K562 (cell line): ENCODE data around the gene KIAA1614. TPM values are rescaled to one million over a fixed set of nuclear protein-coding genes. Genes with fewer than 3 reads are reported as not detected.

Source experiments
- ATAC-seq: fragments of 200-7000 bp; cut with Tn5 transposase; 3 replicates; pipeline ENCODE4 v1.9.1; 2020; ENCODE audit warnings: moderate library complexity
- BruUV-seq: library from RNA; stranded (reverse); fragments of 400-500 nt; replicated peaks from 2 replicates; lab custom pipeline; 2021; lab: Mats Ljungman, UMichigan
- CTCF ChIA-PET: fragments of 300-600 bp; formaldehyde crosslinking; extraction: SDS; loops from one replicate; lab custom pipeline; 2021; ENCODE audit warnings: low intra/inter-chr PET ratio; lab: Yijun Ruan, JAX
- POLR2A ChIA-PET: fragments of 300-600, 350-650 bp; sonication (Branson Sonifier 250); formaldehyde crosslinking; extraction: SDS; loops from one replicate; lab custom pipeline; 2021; ENCODE audit warnings: antibody characterized with exemption, inconsistent platforms; lab: Yijun Ruan, JAX
- DNase-seq, 4 experiments: peaks; one replicate each; pipeline versions ENCODE4 v3.0.0 to v3.0.0-alpha.2; 2011 to 2018; ENCODE audit warnings: low spot score in 3 of 4, mixed read lengths in 3 of 4; ENCODE audit errors: extremely low read depth in 1 of 4
- FAIRE-seq: peaks from 2 replicates; lab custom pipeline; 2011; peaks lifted over from hg19 to GRCh38; lab: Jason Lieb, UNC
- H2AFZ ChIP-seq: 2 replicates; pipeline ENCODE4 v1.6.0; 2011; ENCODE audit warnings: low read depth, low read length, control low read depth, inconsistent platforms
- H3K27ac ChIP-seq: fragments of 200-600 bp; 3 replicates; pipeline ENCODE4 v1.8.0; 2011; ENCODE audit warnings: low read depth, mild to moderate bottlenecking, control low read depth, inconsistent platforms, low read length, moderate library complexity, mixed read lengths; ENCODE audit errors: extremely low read depth
- H3K27me3 ChIP-seq, 2 experiments: fragments of 300-600 bp in 1 of 2; 2 replicates in 1 of 2; 3 replicates in 1 of 2; pipeline versions ENCODE4 v1.6.0 to v1.8.0; 2011; ENCODE audit warnings: inconsistent platforms in 2 of 2, low read length in 2 of 2, mild to moderate bottlenecking in 1 of 2, mixed read lengths in 1 of 2, moderate library complexity in 1 of 2; ENCODE audit not compliant: control insufficient read depth in 2 of 2, insufficient read depth in 2 of 2
- H3K36me3 ChIP-seq: fragments of 300-600 bp; 3 replicates; pipeline ENCODE4 v1.8.0; 2011; ENCODE audit warnings: mild to moderate bottlenecking, low read length, inconsistent platforms; ENCODE audit not compliant: control insufficient read depth, insufficient read depth
- H3K4me1 ChIP-seq, 2 experiments: fragments of 200-600 bp in 1 of 2; replicated peaks in 1 of 2; 2 replicates in 1 of 2; 3 replicates in 1 of 2; pipeline versions ENCODE4 v1.5.1 to v1.8.0; 2011; ENCODE audit warnings: inconsistent platforms in 2 of 2, low read length in 2 of 2, mild to moderate bottlenecking in 1 of 2, mixed read lengths in 1 of 2, moderate library complexity in 1 of 2; ENCODE audit not compliant: control insufficient read depth in 2 of 2, insufficient read depth in 2 of 2
- H3K4me2 ChIP-seq: 2 replicates; pipeline ENCODE4 v1.6.1; 2011; ENCODE audit warnings: low read length, control low read depth, inconsistent platforms, mixed read lengths; ENCODE audit not compliant: insufficient read depth
- H3K4me3 ChIP-seq: fragments of 200-600 bp; sonication (generic), shearing (Covaris generic); 2 replicates; pipeline ENCODE4 v1.5.1; 2016; ENCODE audit warnings: control low read depth, inconsistent platforms
- H3K79me2 ChIP-seq: fragments of 200-600 bp; 3 replicates; pipeline ENCODE4 v1.8.0; 2011; ENCODE audit warnings: low read length, inconsistent platforms; ENCODE audit not compliant: control insufficient read depth, insufficient read depth
- H3K9ac ChIP-seq, 2 experiments: 2 replicates each; pipeline versions ENCODE4 v1.6.0 to v1.6.1; 2011; ENCODE audit warnings: low read depth in 2 of 2, low read length in 2 of 2, control low read depth in 1 of 2, inconsistent platforms in 1 of 2, mild to moderate bottlenecking in 1 of 2, mixed read lengths in 1 of 2; ENCODE audit not compliant: insufficient read depth in 1 of 2
- H3K9me1 ChIP-seq: one replicate; pipeline ENCODE4 v1.6.0; 2011; ENCODE audit warnings: inconsistent platforms, mild to moderate bottlenecking, low read length, moderate library complexity; ENCODE audit not compliant: control insufficient read depth, insufficient read depth
- H3K9me3 ChIP-seq: replicated peaks from 2 replicates; pipeline ENCODE4 v1.5.1; 2011; ENCODE audit warnings: low read depth, low read length, inconsistent platforms; ENCODE audit not compliant: control insufficient read depth, insufficient read depth
- H4K20me1 ChIP-seq: replicated peaks from 2 replicates; pipeline ENCODE4 v1.6.1; 2011; ENCODE audit warnings: low read length, inconsistent platforms, mixed read lengths; ENCODE audit not compliant: control insufficient read depth, insufficient read depth
- ASH1L ChIP-seq: fragments of 450-650 bp; IDR thresholded peaks from 2 replicates; pipeline ENCODE4 v1.6.1; 2018; ENCODE audit warnings: borderline replicate concordance, mild to moderate bottlenecking, low read depth; ENCODE audit not compliant: partially characterized antibody
- CXXC5 ChIP-seq: fragments of 250-450 bp; sonication (Bioruptor Pico); IDR thresholded peaks from 2 replicates; pipeline ENCODE4 v1.8.0; 2022; ENCODE audit warnings: inconsistent platforms, mild to moderate bottlenecking, moderate library complexity
- NBN ChIP-seq: fragments of 450-650 bp; IDR thresholded peaks from 2 replicates; pipeline ENCODE4 v1.6.1; 2016; ENCODE audit warnings: low read depth, mild to moderate bottlenecking
- NCOA6 ChIP-seq: fragments of 450-650 bp; IDR thresholded peaks from 2 replicates; pipeline ENCODE4 v1.6.1; 2017; ENCODE audit warnings: mild to moderate bottlenecking
- NFXL1 ChIP-seq: fragments of 450-650 bp; formaldehyde crosslinking; IDR thresholded peaks from 2 replicates; pipeline ENCODE4 v1.4.0; 2021; ENCODE audit warnings: mild to moderate bottlenecking
- PTTG1 ChIP-seq: fragments of 450-650 bp; IDR thresholded peaks from 2 replicates; pipeline ENCODE4 v1.6.1; 2016; ENCODE audit warnings: low read depth, mild to moderate bottlenecking, missing genetic modification characterization, missing compliant biosample characterization
- RBM14 ChIP-seq: fragments of 200-400 bp; formaldehyde crosslinking; IDR thresholded peaks from 2 replicates; pipeline ENCODE4 v1.6.1; 2018; ENCODE audit warnings: low read depth, mild to moderate bottlenecking, low read length, moderate library complexity, borderline replicate concordance; ENCODE audit not compliant: insufficient read depth
- XRCC4 ChIP-seq: IDR thresholded peaks from one replicate; pipeline ENCODE4 v1.6.1; 2011; ENCODE audit not compliant: insufficient read depth, insufficient read length; ENCODE audit errors: extremely low read depth
- ZNF41 ChIP-seq: fragments of 250-450 bp; sonication (Bioruptor Pico); conservative IDR thresholded peaks from 2 replicates; pipeline ENCODE4 v1.4.0; 2020; ENCODE audit warnings: mild to moderate bottlenecking
- ZNF830 ChIP-seq: fragments of 250-450 bp; sonication (Bioruptor Pico); IDR thresholded peaks from 2 replicates; pipeline ENCODE4 v1.5.0; 2021; ENCODE audit warnings: mild to moderate bottlenecking
- WGBS: fragments of 100-300 bp; shearing (Covaris generic); methylation state at CpG from one replicate; pipeline ENCODE4 v1.1.6; 2016; ENCODE audit warnings: low coverage, mixed read lengths; ENCODE audit not compliant: insufficient coverage; ENCODE audit errors: missing lambda C conversion rate; 5-methylcytosine and 5-hydroxymethylcytosine counted together
- in situ Hi-C: fragments of 300-500 bp; cut with MboI; formaldehyde crosslinking; loops from 4 replicates; pipeline ENCODE4 v1.15.0; 2018; ENCODE audit warnings: inconsistent platforms, mixed read lengths
- intact Hi-C: fragments of 100-400 bp; cut with micrococcal nuclease; formaldehyde crosslinking; loops from 2 replicates; pipeline ENCODE4 v1.14.2; 2022
- polyA plus RNA-seq, 8 experiments: library from polyadenylated mRNA; depleted of rRNA in 4 of 8; stranded (reverse) in 5 of 8; unstranded in 3 of 8; fragments of >200 nt; fragmentation: Nextera tagmentation in 2 of 8; fragmentation: Illumina TruSeq in 1 of 8; extraction: Ambion mirVana in 2 of 8; extraction: Trizol in 1 of 8; gene quantifications; 2 replicates each; pipeline versions ENCODE4 v1.2.1 to v1.2.3, GENCODE V29; 2011 to 2014; ENCODE audit warnings: inconsistent platforms in 1 of 8, missing spikeins in 1 of 8
- total RNA-seq, 7 experiments: library from RNA; depleted of rRNA in 6 of 7; stranded (reverse); fragments of >200 nt in 6 of 7; fragmentation: Illumina TruSeq in 2 of 7; extraction: Trizol in 2 of 7; gene quantifications; 2 replicates each; pipeline versions ENCODE4 v1.2.1 to v1.2.3, GENCODE V29; 2011 to 2021; ENCODE audit warnings: low replicate concordance in 1 of 7
- TF ChIP-seq, protein P1 (sequence below): fragments of 450-650 bp; IDR thresholded peaks from 2 replicates; pipeline ENCODE4 v1.6.1; 2017; ENCODE audit warnings: antibody characterized with exemption, mild to moderate bottlenecking

Gene KIAA1614
- total and polyA plus RNA-seq, 9 of the 15 experiments (the other 6 are each of a cell fraction or from before 2014, with no cell fraction given): 0.01 to 1.1 (median 0.15) TPM; not detected in 1

DNA sequence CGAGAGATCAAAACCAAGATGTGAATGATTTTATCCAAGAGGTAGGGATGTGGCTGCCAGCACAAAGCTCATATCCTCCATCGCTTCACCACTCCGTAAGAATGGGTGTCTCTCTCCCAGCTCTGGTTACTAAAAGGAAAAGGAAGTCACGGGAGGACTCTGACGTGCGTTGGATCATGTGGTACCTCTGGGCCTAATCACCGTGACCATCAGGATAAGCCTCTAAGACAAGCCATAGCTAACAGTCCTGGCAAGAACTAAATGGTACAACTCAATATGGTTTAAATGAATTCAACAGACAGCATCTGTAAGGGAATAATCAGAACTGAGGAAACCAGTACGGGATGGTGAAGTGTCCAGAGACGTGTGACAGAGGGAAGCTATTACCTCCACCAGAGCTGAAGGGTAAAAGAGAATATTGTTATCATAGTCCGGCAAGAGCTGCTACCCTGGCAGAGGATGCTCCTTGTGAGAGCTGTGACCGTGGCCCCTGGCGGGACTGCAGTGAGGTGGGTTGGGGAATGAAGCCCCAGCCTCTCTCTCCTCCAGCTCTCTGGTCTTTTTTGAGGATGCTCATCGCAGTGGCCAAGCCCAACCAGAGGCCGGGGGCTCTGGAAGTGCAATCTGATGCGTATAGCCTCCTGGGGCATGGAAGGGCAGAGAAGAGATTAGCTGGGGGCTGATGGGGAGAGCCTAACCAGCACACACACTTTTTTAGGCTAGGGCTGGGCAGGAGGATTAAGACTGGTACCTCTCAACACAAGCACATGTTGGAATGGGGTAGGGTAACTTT is 54.2 kb downstream of the KIAA1614 start:
- FAIRE-seq: no peak
- in situ Hi-C loops: no loop called here

DNA sequence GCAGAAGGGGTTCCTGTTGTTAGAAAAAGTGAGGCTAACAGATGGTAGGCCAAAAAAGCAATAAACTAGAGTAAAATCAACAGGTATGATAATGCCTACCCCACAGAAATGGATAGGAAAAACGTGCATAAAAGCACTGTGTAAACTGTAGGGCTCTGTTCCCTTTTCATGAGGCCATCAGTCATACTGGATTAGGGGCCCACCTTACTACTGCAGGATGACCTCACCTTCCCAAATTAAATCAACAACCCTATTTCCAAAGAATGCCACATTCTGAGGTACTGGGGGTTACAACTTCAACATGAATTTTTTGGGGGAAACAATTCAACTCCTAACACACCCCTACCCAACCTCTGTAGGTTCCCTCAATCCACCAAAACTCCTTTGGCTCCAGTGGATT is 54.9 kb downstream of the KIAA1614 start:
- BruUV-seq: no TSS peak
- H3K4me2 ChIP-seq: no peak overlapping the region
- 4% methylated on average over 1 of the region's 1 CpG for WGBS
- H3K9ac ChIP-seq: no peak overlapping the region
- no peak overlapping the region for H3K27ac ChIP-seq
- FAIRE-seq (no peak), DNase-seq (no peak), ATAC-seq (no peak)
- peaks cover 20% of the 10 kb centered on the region for H4K20me1 ChIP-seq
- ChIA-PET CTCF (no interaction called here), POLR2A (interaction anchor here (1.4 to 1.7 kb wide), 3 partner anchors 8 to 18 kb away, joined by 3 to 6 read pairs (median 5); no protein-coding TSS in a partner anchor)
- H3K4me3 ChIP-seq: no peak overlapping the region
- peaks cover 3 to 11% of the 10 kb centered on the region in 2 experiments; a peak in 4 of 5 replicates for H3K4me1 ChIP-seq
- no peak overlapping the region for H2AFZ ChIP-seq
- intact Hi-C loops (no loop called here), in situ Hi-C loops (no loop called here)
- H3K9me1 ChIP-seq: no peaks in the 10 kb centered on the region
- no peaks in the 10 kb centered on the region for H3K79me2 ChIP-seq
- H3K27me3 ChIP-seq: no peaks in the 10 kb centered on the region
- H3K9me3 ChIP-seq: no peaks in the 10 kb centered on the region
- H3K36me3 ChIP-seq: peaks cover 19% of the 10 kb centered on the region
- TF ChIP-seq NFXL1 (CRISPR knock-in tag): no peak
- TF ChIP-seq RBM14: no peak
- TF ChIP-seq NBN: no peak
- no peak for TF ChIP-seq ZNF41 (CRISPR knock-in tag)
- TF ChIP-seq, protein P1, sequence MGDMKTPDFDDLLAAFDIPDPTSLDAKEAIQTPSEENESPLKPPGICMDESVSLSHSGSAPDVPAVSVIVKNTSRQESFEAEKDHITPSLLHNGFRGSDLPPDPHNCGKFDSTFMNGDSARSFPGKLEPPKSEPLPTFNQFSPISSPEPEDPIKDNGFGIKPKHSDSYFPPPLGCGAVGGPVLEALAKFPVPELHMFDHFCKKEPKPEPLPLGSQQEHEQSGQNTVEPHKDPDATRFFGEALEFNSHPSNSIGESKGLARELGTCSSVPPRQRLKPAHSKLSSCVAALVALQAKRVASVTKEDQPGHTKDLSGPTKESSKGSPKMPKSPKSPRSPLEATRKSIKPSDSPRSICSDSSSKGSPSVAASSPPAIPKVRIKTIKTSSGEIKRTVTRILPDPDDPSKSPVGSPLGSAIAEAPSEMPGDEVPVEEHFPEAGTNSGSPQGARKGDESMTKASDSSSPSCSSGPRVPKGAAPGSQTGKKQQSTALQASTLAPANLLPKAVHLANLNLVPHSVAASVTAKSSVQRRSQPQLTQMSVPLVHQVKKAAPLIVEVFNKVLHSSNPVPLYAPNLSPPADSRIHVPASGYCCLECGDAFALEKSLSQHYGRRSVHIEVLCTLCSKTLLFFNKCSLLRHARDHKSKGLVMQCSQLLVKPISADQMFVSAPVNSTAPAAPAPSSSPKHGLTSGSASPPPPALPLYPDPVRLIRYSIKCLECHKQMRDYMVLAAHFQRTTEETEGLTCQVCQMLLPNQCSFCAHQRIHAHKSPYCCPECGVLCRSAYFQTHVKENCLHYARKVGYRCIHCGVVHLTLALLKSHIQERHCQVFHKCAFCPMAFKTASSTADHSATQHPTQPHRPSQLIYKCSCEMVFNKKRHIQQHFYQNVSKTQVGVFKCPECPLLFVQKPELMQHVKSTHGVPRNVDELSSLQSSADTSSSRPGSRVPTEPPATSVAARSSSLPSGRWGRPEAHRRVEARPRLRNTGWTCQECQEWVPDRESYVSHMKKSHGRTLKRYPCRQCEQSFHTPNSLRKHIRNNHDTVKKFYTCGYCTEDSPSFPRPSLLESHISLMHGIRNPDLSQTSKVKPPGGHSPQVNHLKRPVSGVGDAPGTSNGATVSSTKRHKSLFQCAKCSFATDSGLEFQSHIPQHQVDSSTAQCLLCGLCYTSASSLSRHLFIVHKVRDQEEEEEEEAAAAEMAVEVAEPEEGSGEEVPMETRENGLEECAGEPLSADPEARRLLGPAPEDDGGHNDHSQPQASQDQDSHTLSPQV: no peak
- no peak for TF ChIP-seq CXXC5 (CRISPR knock-in tag)

More for the DNA sequence above, 54.2 kb downstream of the KIAA1614 start:
- Histone ChIP-seq H2AFZ (no peak overlapping the region), H3K4me1 (peaks cover 3 to 11% of the 10 kb centered on the region in 2 experiments; a peak in 4 of 5 replicates), H3K36me3 (peaks cover 15% of the 10 kb centered on the region; the same call in 2 of the 3 replicates), H4K20me1 (peaks cover 20% of the 10 kb centered on the region), H3K9me1 (no peaks in the 10 kb centered on the region), H3K4me3 (no peak overlapping the region), H3K79me2 (no peaks in the 10 kb centered on the region), H3K27ac (no peak overlapping the region), H3K4me2 (no peak overlapping the region), H3K9me3 (no peaks in the 10 kb centered on the region), H3K27me3 (no peaks in the 10 kb centered on the region), H3K9ac (no peak overlapping the region)
- ChIA-PET CTCF (no interaction called here), POLR2A (interaction anchor here (0.7 to 1.7 kb wide), 6 partner anchors 9 to 464 kb away, joined by 3 to 6 read pairs (median 4); partner anchors contain the start of gene ACBD6)
- TF ChIP-seq ZNF830 (CRISPR knock-in tag): no peak
- no peak for TF ChIP-seq XRCC4
- TF ChIP-seq NCOA6: no peak
- no peak for TF ChIP-seq ASH1L
- no peak for TF ChIP-seq PTTG1 (tag)
- intact Hi-C loops: no loop called here
- no peak for ATAC-seq
- no peak for DNase-seq
- WGBS: 76% methylated on average over 15 of the region's 15 CpGs
- no TSS peak for BruUV-seq
